ENCODE results near the gene NCMAP.
A peak's percentile ranks its signal among the peaks of the same experiment; 100 is the strongest.
"Not testable (repeated sequence)": the region's sequence is repeated elsewhere in the genome, so short reads cannot be mapped to it uniquely, and the experiment has no call there.

The NCMAP gene

GRCh38 chr1:24555591-24556413, at the start of gene NCMAP:
NCMAP (plus strand) TSS chr1:24556087; CDS start chr1:24595431, 39,344 bp downstream.
- DNase-seq = peak; percentile 54

GRCh38 chr1:24506691-24507381, 49.1 kb upstream of the NCMAP start:
- peak; percentile 54 for DNase-seq

GRCh38 chr1:24507405-24507804, 48.5 kb upstream of the NCMAP start:
- DNase-seq = peak; percentile 65

GRCh38 chr1:24508911-24509310, 47.0 kb upstream of the NCMAP start:
- no peak for DNase-seq

- DNase-seq = no peak
Measured at GRCh38 chr1:24513706-24514105, 42.2 kb upstream of the NCMAP start.

GRCh38 chr1:24514946-24515345, 40.9 kb upstream of the NCMAP start:
- DNase-seq = no peak

- not testable (repeated sequence) for DNase-seq
Measured at GRCh38 chr1:24515671-24516209, 40.1 kb upstream of the NCMAP start.

- no peak for DNase-seq
Measured at GRCh38 chr1:24516506-24516905, 39.4 kb upstream of the NCMAP start.

- DNase-seq = no peak
Measured at GRCh38 chr1:24517898-24518297, 38.0 kb upstream of the NCMAP start.

- not testable (repeated sequence) for DNase-seq
Measured at GRCh38 chr1:24520282-24520681, 35.6 kb upstream of the NCMAP start.

GRCh38 chr1:24525606-24526005, 30.3 kb upstream of the NCMAP start:
- DNase-seq = no peak

GRCh38 chr1:24526045-24526444, 29.8 kb upstream of the NCMAP start:
- DNase-seq = no peak

- peak; percentile 67 for DNase-seq
Measured at GRCh38 chr1:24526940-24527542, 28.8 kb upstream of the NCMAP start.

GRCh38 chr1:24528744-24529143, 27.1 kb upstream of the NCMAP start:
- no peak for DNase-seq

GRCh38 chr1:24529292-24529691, 26.6 kb upstream of the NCMAP start:
- DNase-seq = not testable (repeated sequence)

- DNase-seq = peak; percentile 83
Measured at GRCh38 chr1:24535021-24535424, 20.9 kb upstream of the NCMAP start.

- no peak for DNase-seq
Measured at GRCh38 chr1:24535778-24536177, 20.1 kb upstream of the NCMAP start.

GRCh38 chr1:24536391-24536840, 19.5 kb upstream of the NCMAP start:
- DNase-seq = peak; percentile 78

GRCh38 chr1:24540051-24540905, 15.6 kb upstream of the NCMAP start:
- DNase-seq = no peak

- no peak for DNase-seq
Measured at GRCh38 chr1:24540906-24541710, 14.8 kb upstream of the NCMAP start.

- DNase-seq = no peak
Measured at GRCh38 chr1:24541711-24542346, 14.1 kb upstream of the NCMAP start.
